SIG-M5 treated with dmso at 0.1 percent for 504 hours (cell line): Measurements from ENCODE around the gene MECR.
"Not testable (repeated sequence)": the region's sequence is repeated elsewhere in the genome, so short reads cannot be mapped to it uniquely, and the experiment has no call there.

ENCODE experiments used
- DNase-seq: peaks from one replicate; lab custom pipeline; 2025; ENCODE audit not compliant: unreplicated experiment; lab: John Stamatoyannopoulos, UW

MECR gene

DNA sequence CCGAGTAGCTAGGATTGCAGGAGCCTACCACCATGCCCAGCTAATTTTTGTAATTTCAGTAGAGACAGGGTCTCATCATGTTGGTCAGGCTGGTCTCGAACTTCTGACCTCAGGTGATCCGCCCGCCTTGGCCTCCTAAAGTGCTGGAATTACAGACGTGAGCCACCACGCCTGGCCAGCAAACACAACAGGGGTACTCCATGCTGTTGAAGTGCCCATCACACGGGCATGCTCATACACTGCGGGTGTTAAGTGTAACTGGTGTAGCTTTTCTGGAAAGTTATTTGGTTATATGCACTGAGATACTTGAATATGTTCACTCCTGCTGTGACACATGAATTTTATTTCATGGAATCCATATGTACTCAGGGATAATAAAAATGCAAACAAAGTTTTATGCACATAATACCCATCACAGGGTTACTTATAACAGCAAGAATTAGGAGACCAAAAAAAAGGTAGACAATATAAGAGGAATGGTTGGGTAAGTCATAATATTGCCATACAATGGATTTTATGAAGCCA lies 58.3 kb downstream of the MECR start:
- no peak for DNase-seq

- DNase-seq, result no peak
These were observed 59.2 kb downstream of the MECR start for GRCh38 chr1:29171521-29171920.

DNA sequence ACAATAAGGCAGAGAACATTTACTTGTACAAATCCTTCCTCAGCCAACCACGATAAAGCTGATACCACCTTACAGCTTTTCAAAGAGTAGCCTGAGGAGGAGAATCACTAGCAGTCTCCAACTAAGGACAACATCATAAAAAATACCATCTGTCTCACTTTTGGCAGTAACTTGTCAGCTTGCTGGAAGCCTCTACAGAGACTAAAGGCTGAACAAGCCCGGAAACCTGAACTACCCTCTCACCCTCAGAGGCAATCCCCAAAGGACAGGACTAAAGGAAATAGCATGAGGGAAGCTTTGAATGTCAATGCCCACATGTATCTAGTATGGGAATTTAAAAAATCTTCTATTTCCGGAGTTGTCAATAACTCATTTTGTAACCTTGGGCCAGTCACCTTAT lies 59.6 kb downstream of the MECR start:
- DNase-seq, result no peak

- DNase-seq, result no peak
These were observed 60.8 kb downstream of the MECR start for GRCh38 chr1:29169976-29170375.

GRCh38 chr1:29167904-29168303 lies 62.8 kb downstream of the MECR start:
- DNase-seq, result no peak

GRCh38 chr1:29166291-29166878 lies 64.3 kb downstream of the MECR start:
- no peak for DNase-seq

DNA sequence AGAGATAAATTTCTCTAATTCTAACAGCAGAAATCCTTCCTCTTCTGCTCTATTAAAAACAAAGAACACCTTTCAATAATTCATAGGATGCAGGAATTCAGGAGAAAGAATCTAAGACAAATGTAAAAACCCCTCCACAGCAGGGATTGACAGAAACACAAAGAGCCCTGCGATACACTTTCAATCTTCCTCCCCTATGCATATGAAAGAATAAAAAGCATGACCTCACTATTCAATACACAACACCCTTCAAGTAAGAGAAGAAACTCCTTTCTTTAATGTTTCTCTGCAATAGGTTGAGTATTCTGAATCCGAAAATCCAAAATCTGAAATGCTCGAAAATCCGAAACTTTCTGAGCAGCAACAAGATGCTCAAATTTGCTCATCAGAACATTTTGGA lies 66.1 kb downstream of the MECR start:
- DNase-seq, result no peak

DNA sequence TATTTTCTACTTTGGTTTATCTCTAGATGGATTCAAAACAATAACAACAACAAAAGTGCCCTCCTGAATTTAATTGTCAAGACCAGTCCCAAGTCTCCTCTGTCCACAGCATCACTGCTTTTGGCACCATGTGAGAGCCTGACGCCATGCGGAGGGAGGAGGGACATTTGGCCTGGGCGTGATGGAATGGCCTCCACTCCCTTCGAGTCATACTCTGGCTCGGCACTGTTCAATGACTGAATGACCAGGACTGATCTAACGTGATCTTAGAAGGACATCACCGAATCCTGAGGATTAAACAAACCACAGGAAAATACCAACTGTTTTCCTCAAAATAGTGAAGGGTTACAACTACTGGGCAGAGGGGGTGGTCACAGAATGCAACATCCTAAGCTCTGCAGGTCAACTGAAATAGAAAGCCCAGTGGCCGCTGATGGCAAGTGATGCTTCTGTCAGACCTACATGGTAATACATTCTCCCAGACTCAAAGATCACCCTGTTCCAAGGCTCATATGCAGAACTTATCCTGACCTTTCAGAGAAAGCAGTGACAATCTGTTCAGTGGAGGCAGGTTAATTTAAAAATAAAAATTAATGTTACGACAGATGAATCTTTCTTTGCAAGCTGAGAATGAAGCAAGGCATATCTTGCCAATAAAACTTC lies 68.1 kb downstream of the MECR start:
- DNase-seq, result no peak

- no peak for DNase-seq
These were observed 68.7 kb downstream of the MECR start for GRCh38 chr1:29162025-29162424.

GRCh38 chr1:29159773-29160172 lies 71.0 kb downstream of the MECR start:
- DNase-seq, result no peak

GRCh38 chr1:29157269-29157601 lies 73.5 kb downstream of the MECR start:
- DNase-seq, result no peak

- no peak for DNase-seq
These were observed 74.0 kb downstream of the MECR start for GRCh38 chr1:29156543-29157268.

DNA sequence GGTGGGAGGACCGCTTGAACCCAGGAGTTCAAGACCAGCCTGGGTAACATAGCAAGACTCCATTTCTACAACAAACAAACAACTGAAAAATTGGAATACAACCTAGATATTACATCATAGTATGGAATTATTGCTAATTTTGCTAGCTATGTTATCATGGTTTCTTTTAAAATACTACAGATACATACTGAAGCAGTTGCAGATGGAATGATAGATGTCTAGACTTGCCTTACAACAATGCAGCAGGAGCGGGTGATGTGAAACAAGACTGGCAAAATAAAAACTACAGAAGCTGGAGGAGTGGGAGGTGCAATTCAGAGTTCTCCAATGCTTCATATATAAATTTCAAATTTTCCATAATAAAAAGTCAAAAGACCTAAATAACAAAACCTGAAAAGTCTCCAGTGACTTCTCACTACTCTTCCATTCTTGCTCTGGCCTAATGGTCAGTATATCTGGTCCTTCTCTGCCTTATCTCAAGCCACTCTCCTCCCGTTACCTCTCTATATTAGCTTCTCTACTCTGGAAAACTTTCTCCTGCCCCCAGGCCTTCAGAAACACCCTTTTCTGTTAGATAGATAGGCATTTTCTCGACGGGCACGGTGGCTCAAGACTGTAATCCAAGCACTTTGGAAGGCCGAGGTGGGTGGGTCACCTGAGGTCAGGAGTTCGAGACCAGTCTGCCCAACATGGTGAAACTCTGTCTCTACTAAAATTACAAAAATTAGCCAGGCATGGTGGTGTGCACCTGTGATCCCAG lies 78.5 kb downstream of the MECR start:
- DNase-seq, result no peak

DNA sequence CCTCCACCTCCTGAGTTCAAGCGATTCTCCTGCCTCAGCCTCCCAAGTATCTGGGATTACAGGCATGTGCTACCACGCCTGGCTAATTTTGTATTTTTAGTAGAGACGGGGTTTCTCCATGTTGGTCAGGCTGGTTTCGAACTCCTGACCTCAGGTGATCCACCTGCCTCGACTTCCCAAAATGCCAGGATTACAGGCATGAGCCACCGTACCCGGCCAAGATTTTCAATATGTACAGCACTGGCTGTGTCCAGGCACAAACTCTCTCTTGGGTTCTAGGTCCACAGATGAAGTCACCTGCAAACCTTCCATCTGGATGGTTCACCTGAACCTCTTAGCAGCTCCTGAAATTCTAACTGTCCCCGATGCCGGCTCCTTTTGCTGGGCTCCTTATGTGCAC lies 80.4 kb downstream of the MECR start:
- not testable (repeated sequence) for DNase-seq

DNA sequence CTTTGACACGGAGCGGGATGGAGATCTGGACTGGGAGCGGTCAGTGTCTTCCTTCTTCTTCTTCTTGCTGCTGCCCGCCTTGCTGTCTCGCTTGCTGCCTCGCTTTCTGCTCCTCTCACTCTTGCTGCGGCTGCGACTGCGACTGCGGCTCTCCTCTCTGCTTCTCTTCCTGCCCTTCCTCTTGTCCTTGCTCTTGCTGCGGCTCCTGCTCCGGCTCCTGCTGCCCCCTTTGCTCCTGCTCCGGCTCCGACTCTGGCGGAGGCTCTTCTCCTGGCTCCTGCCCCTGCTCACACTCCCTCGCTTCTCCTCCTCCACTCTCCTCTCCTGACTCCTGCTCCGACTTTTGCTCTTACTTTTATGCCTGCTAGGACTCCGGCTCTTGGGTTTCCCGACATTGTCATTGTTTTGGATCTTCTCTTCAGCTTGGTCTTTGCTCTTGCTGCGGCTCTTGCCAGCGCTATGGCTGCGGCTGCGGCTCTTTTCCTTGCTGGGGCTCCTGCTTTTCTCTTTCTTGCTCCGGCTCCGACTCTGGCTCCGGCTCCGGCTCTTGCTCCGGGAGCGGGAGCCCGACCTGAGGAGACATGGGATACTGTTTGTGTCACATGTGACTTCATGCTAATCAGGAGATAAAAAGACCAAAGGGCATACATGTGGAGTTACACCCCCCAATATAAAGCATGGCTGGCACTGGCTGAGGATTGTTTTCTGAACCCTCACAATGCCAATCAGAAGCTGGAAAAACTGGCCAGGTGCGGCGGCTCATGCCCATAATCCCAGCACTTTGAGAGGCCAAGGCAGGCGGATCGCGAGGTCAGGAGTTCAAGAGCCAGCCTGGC lies 81.9 kb downstream of the MECR start:
- no peak for DNase-seq

GRCh38 chr1:29145739-29146437 lies 84.8 kb downstream of the MECR start:
- no peak for DNase-seq

- DNase-seq, result no peak
These were observed 86.6 kb downstream of the MECR start for GRCh38 chr1:29144178-29144577.

GRCh38 chr1:29142714-29143113 lies 88.0 kb downstream of the MECR start:
- no peak for DNase-seq
